SW 1271 (cell line): ENCODE data around the gene DONSON.

Experiments used
- DNase-seq, 2 experiments: peaks; one replicate each; lab custom pipeline; 2025; lab: John Stamatoyannopoulos, UW

DONSON gene

GRCh38 chr21:33562389-33562788 is 26.1 kb downstream of the DONSON start:
- DNase-seq: no peak

- no peak for DNase-seq
Observed at GRCh38 chr21:33561373-33561772, 27.1 kb downstream of the DONSON start.

- no peak for DNase-seq
Observed at GRCh38 chr21:33560965-33561364, 27.5 kb downstream of the DONSON start.

- DNase-seq: no peak
Observed at GRCh38 chr21:33559813-33560212, 28.7 kb downstream of the DONSON start.

- DNase-seq: no peak
Observed at GRCh38 chr21:33558777-33559421, 29.6 kb downstream of the DONSON start.

- no peak for DNase-seq
Observed at GRCh38 chr21:33557447-33557846, 31.0 kb downstream of the DONSON start.

GRCh38 chr21:33554982-33555344 is 33.5 kb downstream of the DONSON start:
- no peak for DNase-seq

GRCh38 chr21:33554236-33554981 is 34.1 kb downstream of the DONSON start:
- DNase-seq: no peak

- DNase-seq: no peak
Observed at GRCh38 chr21:33552999-33553598, 35.4 kb downstream of the DONSON start.

- no peak for DNase-seq
Observed at GRCh38 chr21:33552093-33552998, 36.1 kb downstream of the DONSON start.

- DNase-seq: no peak
Observed at GRCh38 chr21:33551664-33552063, 36.8 kb downstream of the DONSON start.

- no peak for DNase-seq
Observed at GRCh38 chr21:33550772-33551660, 37.5 kb downstream of the DONSON start.

- no peak for DNase-seq
Observed at GRCh38 chr21:33549848-33550771, 38.4 kb downstream of the DONSON start.

- DNase-seq: no peak
Observed at GRCh38 chr21:33546086-33546485, 42.4 kb downstream of the DONSON start.

GRCh38 chr21:33544451-33545195 is 43.9 kb downstream of the DONSON start:
- no peak for DNase-seq

GRCh38 chr21:33543505-33544129 is 44.9 kb downstream of the DONSON start:
- DNase-seq: no peak

- peak; percentile 91 to 94 for DNase-seq
Observed at GRCh38 chr21:33542640-33543504, 45.6 kb downstream of the DONSON start, which contains the start of gene SON. TSS of gene SON (plus strand) at chr21:33543038. CDS start at chr21:33543093, 55 bp downstream.
